Central memory CD4-positive, alpha-beta T cell (primary cell): ENCODE results near the gene FLACC1.
A peak's percentile ranks its signal among the peaks of the same experiment; 100 is the strongest.

Experiments
- DNase-seq: peaks from one replicate; pipeline ENCODE4 v3.0.0; 2022

The FLACC1 gene

GRCh38 chr2:201273330-201273983, 83.7 kb downstream of the FLACC1 start:
- no peak for DNase-seq

GRCh38 chr2:201271917-201272316, 85.2 kb downstream of the FLACC1 start:
- DNase-seq = no peak

GRCh38 chr2:201270293-201271001, 86.7 kb downstream of the FLACC1 start:
- no peak for DNase-seq

GRCh38 chr2:201269764-201270163, 87.4 kb downstream of the FLACC1 start:
- DNase-seq = no peak

GRCh38 chr2:201267278-201268030, 89.7 kb downstream of the FLACC1 start:
- no peak for DNase-seq

- DNase-seq = no peak
Measured at GRCh38 chr2:201266629-201267028, 90.5 kb downstream of the FLACC1 start.

GRCh38 chr2:201264472-201265173, 92.5 kb downstream of the FLACC1 start:
- DNase-seq = no peak

- DNase-seq = no peak
Measured at GRCh38 chr2:201263779-201264178, 93.4 kb downstream of the FLACC1 start.

- DNase-seq = no peak
Measured at GRCh38 chr2:201262718-201263117, 94.4 kb downstream of the FLACC1 start.

GRCh38 chr2:201261906-201262305, 95.2 kb downstream of the FLACC1 start:
- DNase-seq = peak; percentile 34

- DNase-seq = peak; percentile 58
Measured at GRCh38 chr2:201261471-201261870, 95.7 kb downstream of the FLACC1 start.

- peak; percentile 80 for DNase-seq
Measured at GRCh38 chr2:201260302-201260800, 96.8 kb downstream of the FLACC1 start, which contains the start of gene CASP8. Gene CASP8, plus strand, starts transcription at chr2:201260536. Its CDS starts 5,951 bp downstream, at chr2:201266487.

GRCh38 chr2:201258666-201259615, 98.2 kb downstream of the FLACC1 start:
- no peak for DNase-seq

- DNase-seq = peak; percentile 98
Measured at GRCh38 chr2:201257956-201258665, 99.0 kb downstream of the FLACC1 start.

- peak; percentile 74 for DNase-seq
Measured at GRCh38 chr2:201257381-201257955, 99.7 kb downstream of the FLACC1 start.

GRCh38 chr2:201256082-201256481, 101.1 kb downstream of the FLACC1 start:
- no peak for DNase-seq

GRCh38 chr2:201255408-201256033, 101.6 kb downstream of the FLACC1 start:
- DNase-seq = no peak

- DNase-seq = no peak
Measured at GRCh38 chr2:201254081-201254730, 102.9 kb downstream of the FLACC1 start.

GRCh38 chr2:201250741-201251140, 106.4 kb downstream of the FLACC1 start:
- DNase-seq = no peak
